ENCODE measurements around the gene SERPINE1.
A peak's percentile ranks its signal among the peaks of the same experiment; 100 is the strongest.

The SERPINE1 gene

GRCh38 chr7:101166648-101166908 lies 39.7 kb downstream of the SERPINE1 start:
- H3K9me3 Mint-ChIP-seq = no peaks in the 10 kb centered on the region
- peaks cover 49% of the 10 kb centered on the region for H3K4me1 Mint-ChIP-seq
- no peak overlapping the region for H3K27ac Mint-ChIP-seq
- H3K4me3 Mint-ChIP-seq = peak overlapping the region in 1 of 3 experiments; percentile 78
- no peaks in the 10 kb centered on the region for H3K36me3 Mint-ChIP-seq (ENCODE audit: low read depth)
- H3K27me3 Mint-ChIP-seq (ENCODE audit: low read depth) = peaks cover 92% of the 10 kb centered on the region
- no peak for TF ChIP-seq CTCF (IDR thresholded peaks at IDR 0.05; ENCODE audit: unreplicated experiment in 3 of 3)

DNA sequence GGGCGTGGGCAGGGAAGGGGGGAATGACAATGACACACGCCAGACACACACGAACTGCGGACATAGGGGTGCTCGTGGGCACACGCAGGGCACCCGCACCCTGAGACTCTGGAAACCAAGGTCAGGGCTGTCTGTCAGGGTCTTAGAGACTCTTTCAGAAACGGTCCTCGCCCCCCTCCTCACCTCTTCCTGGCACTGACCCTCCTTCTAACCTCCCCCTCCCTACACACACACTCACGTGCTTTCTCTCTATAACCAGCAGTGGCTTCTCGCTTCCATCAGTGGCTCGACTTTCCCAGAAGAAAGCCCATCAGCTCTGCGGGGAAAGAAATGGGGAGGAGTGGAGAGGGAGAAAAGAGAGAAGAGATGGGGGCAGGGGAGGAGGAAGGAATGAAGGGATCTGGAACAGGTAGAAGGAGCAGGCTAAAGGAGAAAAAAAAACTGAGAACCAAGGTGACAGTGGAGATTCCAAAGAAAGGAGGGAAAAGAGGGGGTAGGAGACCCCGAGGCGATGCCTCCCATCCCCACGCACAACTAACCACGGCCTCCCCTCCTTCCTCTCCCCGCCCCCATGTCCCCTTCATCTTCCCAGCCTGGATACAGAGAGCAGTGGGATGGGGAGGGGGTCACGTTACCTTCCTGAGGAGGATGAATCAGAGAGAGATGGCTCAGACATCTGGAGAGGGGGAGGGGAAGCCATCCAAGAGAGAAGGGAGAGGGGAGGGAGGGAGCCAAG lies 40.2 kb downstream of the SERPINE1 start:
- Mint-ChIP-seq H3K27ac (no peak overlapping the region), H3K4me3 (peak overlapping the region; percentile 35 to 78 (median 45)), H3K36me3 (ENCODE audit: low read depth) (no peaks in the 10 kb centered on the region), H3K27me3 (ENCODE audit: low read depth) (peaks cover 92% of the 10 kb centered on the region), H3K4me1 (peaks cover 51% of the 10 kb centered on the region), H3K9me3 (no peaks in the 10 kb centered on the region)
- TF ChIP-seq CTCF (IDR thresholded peaks at IDR 0.05; ENCODE audit: unreplicated experiment in 3 of 3) = no peak

GRCh38 chr7:101167645-101168411 lies 40.9 kb downstream of the SERPINE1 start:
- no peaks in the 10 kb centered on the region for H3K9me3 Mint-ChIP-seq
- H3K27me3 Mint-ChIP-seq (ENCODE audit: low read depth) = peaks cover 95% of the 10 kb centered on the region
- no peak overlapping the region for H3K27ac Mint-ChIP-seq

DNA sequence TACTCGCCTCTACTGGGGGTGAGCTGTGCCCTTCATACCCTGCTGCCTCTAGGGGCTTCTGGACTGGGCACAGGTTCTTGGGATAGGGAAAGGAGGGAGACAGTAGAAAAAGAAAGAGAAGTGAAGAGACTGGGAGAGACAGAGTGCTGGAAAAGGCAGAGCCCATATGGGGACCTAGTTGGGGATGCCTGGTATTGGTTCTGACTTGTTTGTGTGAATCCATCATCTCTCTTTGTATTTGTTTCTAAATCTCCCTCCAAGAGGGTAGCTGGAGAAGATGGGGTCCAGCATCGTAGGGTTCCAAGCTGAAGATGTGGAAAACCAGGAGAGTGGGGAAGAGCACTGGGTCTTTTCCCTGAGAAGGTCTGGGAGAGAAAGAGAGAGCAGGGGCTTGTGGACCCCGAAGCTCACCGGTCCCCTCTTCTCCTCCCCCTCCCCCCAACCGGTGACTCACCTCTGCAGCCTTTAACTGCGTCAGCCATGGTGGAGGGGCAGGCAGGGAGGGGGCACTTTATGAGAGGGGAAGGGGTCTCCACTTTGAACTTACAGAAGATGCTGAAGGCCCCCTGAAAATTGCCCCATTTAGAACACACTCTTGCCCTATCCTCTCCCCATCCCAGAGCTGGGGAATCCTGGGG lies 41.6 kb downstream of the SERPINE1 start:
- H3K4me1 Mint-ChIP-seq = peaks cover 47% of the 10 kb centered on the region
- no peaks in the 10 kb centered on the region for H3K36me3 Mint-ChIP-seq (ENCODE audit: low read depth)
- H3K27ac Mint-ChIP-seq = no peak overlapping the region
- H3K4me3 Mint-ChIP-seq = peak overlapping the region in 2 of 3 experiments; percentile 10 to 39
- H3K27me3 Mint-ChIP-seq (ENCODE audit: low read depth) = peaks cover 96% of the 10 kb centered on the region
- TF ChIP-seq CTCF (IDR thresholded peaks at IDR 0.05; ENCODE audit: unreplicated experiment in 3 of 3) = no peak
- no peaks in the 10 kb centered on the region for H3K9me3 Mint-ChIP-seq

More at GRCh38 chr7:101167645-101168411, 40.9 kb downstream of the SERPINE1 start:
- peak overlapping the region; percentile 2 to 39 (median 19) for H3K4me3 Mint-ChIP-seq
- H3K4me1 Mint-ChIP-seq = peaks cover 47% of the 10 kb centered on the region
- no peak for TF ChIP-seq CTCF (IDR thresholded peaks at IDR 0.05; ENCODE audit: unreplicated experiment in 3 of 3)
- no peaks in the 10 kb centered on the region for H3K36me3 Mint-ChIP-seq (ENCODE audit: low read depth)

- no peaks in the 10 kb centered on the region for H3K9me3 Mint-ChIP-seq
- no peak overlapping the region for H3K27ac Mint-ChIP-seq
- peak overlapping the region in 2 of 3 experiments; percentile 19 to 73 for H3K4me3 Mint-ChIP-seq
- H3K4me1 Mint-ChIP-seq = peaks cover 47% of the 10 kb centered on the region
- H3K36me3 Mint-ChIP-seq (ENCODE audit: low read depth) = no peaks in the 10 kb centered on the region
- TF ChIP-seq CTCF (IDR thresholded peaks at IDR 0.05; ENCODE audit: unreplicated experiment in 3 of 3) = no peak
- peaks cover 100% of the 10 kb centered on the region for H3K27me3 Mint-ChIP-seq (ENCODE audit: low read depth)
These were observed 42.4 kb downstream of the SERPINE1 start for GRCh38 chr7:101169110-101169837.
